ENCODE data around the gene UBE3B. TPM values are rescaled to one million over a fixed set of nuclear protein-coding genes. Genes with fewer than 3 reads are reported as not detected.

Gene UBE3B
- total RNA-seq, 4 donors from 2014 or later, result 14.7 to 64.2 (median 30.7) TPM

- no peaks in the 10 kb centered on the region for H3K36me3 ChIP-seq
- H3K9me3 ChIP-seq, result no peaks in the 10 kb centered on the region
- peak; percentile 88 to 90 for DNase-seq
- H3K4me3 ChIP-seq, result no peak overlapping the region
- H3K27ac ChIP-seq, result peak overlapping the region; percentile 94 to 97
- TF ChIP-seq POLR2A (IDR thresholded peaks at IDR 0.05), result no peak
- TF ChIP-seq CTCF (IDR thresholded peaks at IDR 0.05), result no peak
- H3K4me1 ChIP-seq, result peaks cover 41 to 64% of the 10 kb centered on the region in 2 donors
- intact Hi-C loops (cut with DNase I; ENCODE audit: low total_unique reads), result no loop called here
- H3K27me3 ChIP-seq, result no peaks in the 10 kb centered on the region
These were observed 15.3 kb upstream of the UBE3B start for GRCh38 chr12:109461846-109462756.

- H3K4me1 ChIP-seq, result peaks cover 41 to 73% of the 10 kb centered on the region in 2 donors
- H3K36me3 ChIP-seq, result no peaks in the 10 kb centered on the region
- no peak for TF ChIP-seq CTCF (IDR thresholded peaks at IDR 0.05)
- peak in 1 of 2 donors; percentile 42 for TF ChIP-seq POLR2A (IDR thresholded peaks at IDR 0.05)
- H3K9me3 ChIP-seq, result no peaks in the 10 kb centered on the region
- H3K4me3 ChIP-seq, result no peak overlapping the region
- peak overlapping the region; percentile 94 to 97 for H3K27ac ChIP-seq
- intact Hi-C loops (cut with DNase I; ENCODE audit: low total_unique reads), result no loop called here
- no peaks in the 10 kb centered on the region for H3K27me3 ChIP-seq
- DNase-seq, result peak; percentile 91 to 93
These were observed 14.4 kb upstream of the UBE3B start for GRCh38 chr12:109462868-109463692.

GRCh38 chr12:109463756-109464155 is 13.7 kb upstream of the UBE3B start:
- H3K36me3 ChIP-seq, result no peaks in the 10 kb centered on the region
- no peak for TF ChIP-seq CTCF (IDR thresholded peaks at IDR 0.05)
- no peak for TF ChIP-seq POLR2A (IDR thresholded peaks at IDR 0.05)
- no peaks in the 10 kb centered on the region for H3K27me3 ChIP-seq
- no peak overlapping the region for H3K4me3 ChIP-seq
- peak overlapping the region; percentile 94 to 97 for H3K27ac ChIP-seq
- peaks cover 37 to 70% of the 10 kb centered on the region in 2 donors for H3K4me1 ChIP-seq
- H3K9me3 ChIP-seq, result no peaks in the 10 kb centered on the region
- no peak for DNase-seq
- intact Hi-C loops (cut with DNase I; ENCODE audit: low total_unique reads), result no loop called here

GRCh38 chr12:109464642-109465351 is 12.6 kb upstream of the UBE3B start:
- intact Hi-C loops (cut with DNase I; ENCODE audit: low total_unique reads), result no loop called here
- peaks cover 35 to 67% of the 10 kb centered on the region in 2 donors for H3K4me1 ChIP-seq

GRCh38 chr12:109466305-109466704 is 11.1 kb upstream of the UBE3B start:
- no peaks in the 10 kb centered on the region for H3K36me3 ChIP-seq
- H3K4me1 ChIP-seq, result peaks cover 23 to 54% of the 10 kb centered on the region in 2 donors
- H3K27ac ChIP-seq, result peak overlapping the region; percentile 94 to 97
- no peaks in the 10 kb centered on the region for H3K27me3 ChIP-seq
- no peak overlapping the region for H3K4me3 ChIP-seq
- no peak for TF ChIP-seq CTCF (IDR thresholded peaks at IDR 0.05)
- no peak for TF ChIP-seq POLR2A (IDR thresholded peaks at IDR 0.05)
- no peak for DNase-seq
- no peaks in the 10 kb centered on the region for H3K9me3 ChIP-seq
- intact Hi-C loops (cut with DNase I; ENCODE audit: low total_unique reads), result no loop called here

More at GRCh38 chr12:109464642-109465351, 12.6 kb upstream of the UBE3B start:
- Histone ChIP-seq H3K27ac (peak overlapping the region; percentile 94 to 97), H3K4me3 (no peak overlapping the region), H3K27me3 (no peaks in the 10 kb centered on the region), H3K36me3 (no peaks in the 10 kb centered on the region), H3K9me3 (no peaks in the 10 kb centered on the region)
- DNase-seq, result no peak
- TF ChIP-seq POLR2A (IDR thresholded peaks at IDR 0.05), result no peak
